GM18873 (cell line): ENCODE results near the gene OAF.
"Not testable (repeated sequence)": the region's sequence is repeated elsewhere in the genome, so short reads cannot be mapped to it uniquely, and the experiment has no call there.

ENCODE experiments used
- ATAC-seq: cut with Tn5 transposase; IDR thresholded peaks from one replicate; pipeline ENCODE4 v1.9.1; 2021; ENCODE audit warnings: mild to moderate bottlenecking, moderate library complexity, moderate number of reproducible peaks; ENCODE audit not compliant: unreplicated experiment, low FRiP score

Gene OAF

GRCh38 chr11:120236169-120237107 is 25.6 kb downstream of the OAF start:
- ATAC-seq: no peak

- ATAC-seq: no peak
Observed at GRCh38 chr11:120238968-120239620, 28.3 kb downstream of the OAF start.

GRCh38 chr11:120239713-120240640 is 29.1 kb downstream of the OAF start, which contains the start of gene POU2F3:
TSS of gene POU2F3 (plus strand) at chr11:120240140. CDS start at chr11:120240344, 204 bp downstream.
- no peak for ATAC-seq

- no peak for ATAC-seq
Observed at GRCh38 chr11:120240866-120241265, 30.0 kb downstream of the OAF start.

- ATAC-seq: no peak
Observed at GRCh38 chr11:120241277-120241676, 30.4 kb downstream of the OAF start.

DNA sequence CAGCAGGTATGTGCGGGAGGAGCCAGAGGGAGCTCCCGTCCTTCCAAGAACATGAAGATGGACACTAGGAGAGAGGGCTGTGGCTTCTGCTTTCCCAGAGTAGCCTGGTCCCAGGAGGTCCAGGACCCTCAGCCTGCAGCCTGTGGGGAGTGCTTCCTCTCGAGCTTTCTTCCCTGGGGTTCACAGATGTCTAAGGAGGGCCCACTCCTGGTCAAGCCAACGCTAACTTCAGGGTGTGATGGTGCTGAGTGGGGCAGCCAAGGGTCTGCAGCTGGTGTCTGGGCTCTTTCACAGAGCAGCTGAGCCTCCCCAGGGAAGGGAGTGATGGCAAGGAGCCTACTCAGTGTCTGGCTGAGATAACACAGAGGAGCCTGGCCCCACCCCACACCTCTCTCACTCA is 32.4 kb downstream of the OAF start:
- ATAC-seq: no peak

DNA sequence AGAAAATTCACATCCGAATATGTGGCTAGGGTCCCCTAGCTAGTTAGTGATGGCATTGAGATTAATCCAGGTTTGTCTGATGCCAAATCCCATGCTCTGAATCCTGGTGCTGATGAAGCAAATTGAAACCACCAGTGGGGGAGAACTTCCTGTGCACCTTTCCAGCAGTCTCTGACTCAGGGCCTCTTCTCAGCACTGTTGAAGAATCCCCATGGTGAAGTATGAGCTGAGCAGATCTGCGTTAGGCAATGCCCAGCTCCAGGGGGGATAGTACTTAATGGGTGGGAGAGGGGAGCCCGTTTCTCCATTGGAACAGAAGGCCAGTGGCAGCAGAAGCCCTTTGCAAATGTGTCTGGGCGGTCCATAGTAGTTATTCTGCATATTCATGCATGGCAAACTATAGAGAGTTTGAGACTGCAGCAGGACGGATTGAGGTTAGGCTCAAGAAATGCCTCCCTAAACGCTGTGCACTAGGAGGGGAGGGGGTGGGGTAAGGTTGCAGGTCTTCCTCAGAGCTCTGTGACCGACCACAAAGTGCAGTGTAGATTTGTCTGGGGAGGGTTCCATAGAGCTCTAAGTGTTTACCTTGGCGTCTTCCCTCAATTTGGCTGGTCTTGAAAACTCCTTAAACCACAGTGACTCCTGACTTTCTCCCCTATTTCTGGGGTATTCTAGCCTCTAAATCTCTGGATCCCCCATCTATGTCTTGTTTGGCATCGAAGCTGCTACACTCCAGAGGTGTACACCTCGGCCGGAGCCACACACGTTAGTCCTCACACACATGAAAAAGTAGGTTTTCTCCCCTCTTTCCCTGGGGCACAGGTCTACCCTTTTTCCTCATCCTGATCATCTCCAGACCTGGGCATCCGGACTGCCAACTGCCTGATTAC is 33.9 kb downstream of the OAF start:
- ATAC-seq: no peak

GRCh38 chr11:120245434-120245833 is 34.6 kb downstream of the OAF start:
- no peak for ATAC-seq

GRCh38 chr11:120248551-120249278 is 37.9 kb downstream of the OAF start:
- ATAC-seq: peak; percentile 55

DNA sequence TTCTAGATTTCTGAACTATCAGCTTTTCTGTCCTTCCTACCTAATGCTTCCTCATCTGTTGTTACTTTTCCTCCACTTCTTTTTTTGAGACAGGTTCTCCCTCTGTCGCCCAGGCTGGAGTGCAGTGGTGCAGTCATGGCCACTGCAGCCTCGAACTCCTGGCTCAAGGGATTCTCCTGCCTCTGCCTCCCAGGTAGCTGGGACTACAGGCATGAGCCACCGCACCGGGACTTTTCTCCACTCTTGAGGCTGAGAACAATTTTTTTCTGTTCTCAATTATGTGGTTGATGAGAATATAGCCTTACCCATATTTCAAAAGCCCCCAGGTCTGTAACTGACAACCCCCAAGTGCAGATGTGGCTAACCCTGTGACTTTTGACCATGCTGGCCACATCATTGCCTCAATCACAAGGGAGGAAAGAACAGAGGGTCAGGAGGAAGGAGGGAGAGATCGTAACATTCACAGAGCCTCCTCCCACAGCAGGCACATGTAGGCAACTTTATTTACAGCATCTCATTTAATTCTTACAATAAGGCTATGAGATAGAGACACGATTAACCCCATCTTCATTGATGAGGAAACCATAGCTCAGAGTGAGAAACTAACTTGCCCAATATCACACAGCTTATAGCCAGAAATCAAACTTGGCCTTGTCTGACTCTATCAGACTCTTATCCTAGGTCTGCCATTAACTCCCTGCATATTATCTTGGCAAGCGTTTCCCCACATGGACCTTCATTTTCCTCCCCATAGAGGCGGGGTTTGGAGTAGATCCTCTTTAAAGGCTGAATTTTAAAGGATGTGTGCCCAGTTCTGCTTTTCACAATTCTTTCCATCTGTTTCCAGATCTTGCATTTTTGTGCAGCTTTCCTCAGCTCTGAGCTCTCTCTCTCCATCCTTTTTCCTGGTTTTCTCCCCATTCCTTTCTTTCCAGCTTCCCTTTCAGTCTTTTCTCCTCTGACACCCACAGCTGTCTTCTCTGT is 38.7 kb downstream of the OAF start:
- no peak for ATAC-seq

GRCh38 chr11:120253377-120253776 is 42.5 kb downstream of the OAF start:
- not testable (repeated sequence) for ATAC-seq

DNA sequence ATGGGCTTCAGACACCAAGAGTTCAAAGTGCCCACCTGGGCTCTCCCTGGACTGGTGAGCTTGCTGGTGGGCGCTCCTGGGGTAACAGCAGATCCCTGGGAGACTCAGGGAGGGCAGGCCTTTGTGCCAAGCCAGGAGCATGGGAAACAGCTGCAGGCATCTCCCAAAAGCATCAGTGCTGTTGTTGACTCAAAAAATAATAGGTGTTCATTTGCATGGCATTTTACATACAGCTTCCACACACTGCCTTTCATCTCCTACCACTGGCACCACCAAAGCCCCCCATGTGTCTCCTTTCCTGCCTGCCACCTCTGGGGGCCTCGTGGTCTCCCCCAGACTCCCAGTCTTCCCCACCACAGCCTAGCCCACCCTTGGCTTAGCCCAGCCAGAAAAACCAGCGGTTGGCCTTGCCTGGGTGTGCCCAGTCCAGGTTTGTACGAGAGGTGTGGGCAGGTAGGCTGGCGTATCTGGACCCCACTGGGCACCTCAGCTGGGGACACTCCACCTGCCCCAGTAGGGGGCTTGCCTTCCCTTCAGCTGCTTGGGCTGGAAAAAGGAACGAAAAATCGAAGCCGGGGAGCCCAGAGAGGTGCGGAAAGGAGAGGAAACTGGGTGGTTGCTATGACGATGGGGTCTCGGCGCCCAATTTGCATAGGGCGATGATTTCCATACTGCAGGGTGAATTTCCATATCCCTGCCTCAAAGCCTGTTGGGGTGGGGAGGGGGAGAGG is 44.1 kb downstream of the OAF start:
- no peak for ATAC-seq

GRCh38 chr11:120255519-120255866 is 44.7 kb downstream of the OAF start:
- ATAC-seq: no peak

DNA sequence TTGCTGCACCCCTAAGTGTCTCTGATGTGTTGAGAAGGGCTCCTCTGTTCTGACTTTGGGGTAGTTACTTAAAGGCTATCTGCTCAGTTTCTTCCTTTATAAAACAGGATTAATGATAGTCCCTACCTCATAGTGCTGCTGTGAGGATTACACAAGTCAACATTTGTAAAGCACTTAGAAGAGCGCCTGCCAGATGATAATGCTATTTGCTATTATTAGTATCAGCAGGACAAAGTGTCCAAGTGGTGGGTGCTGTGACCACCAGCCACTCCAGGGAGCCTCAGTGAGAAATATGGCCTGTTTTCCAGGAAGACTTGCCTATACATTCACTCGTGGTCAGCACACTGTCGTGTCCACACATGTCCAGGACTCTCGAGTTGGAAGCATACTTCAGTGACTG is 45.3 kb downstream of the OAF start:
- no peak for ATAC-seq

GRCh38 chr11:120256779-120257178 is 45.9 kb downstream of the OAF start:
- no peak for ATAC-seq

GRCh38 chr11:120257346-120257745 is 46.5 kb downstream of the OAF start:
- ATAC-seq: no peak

DNA sequence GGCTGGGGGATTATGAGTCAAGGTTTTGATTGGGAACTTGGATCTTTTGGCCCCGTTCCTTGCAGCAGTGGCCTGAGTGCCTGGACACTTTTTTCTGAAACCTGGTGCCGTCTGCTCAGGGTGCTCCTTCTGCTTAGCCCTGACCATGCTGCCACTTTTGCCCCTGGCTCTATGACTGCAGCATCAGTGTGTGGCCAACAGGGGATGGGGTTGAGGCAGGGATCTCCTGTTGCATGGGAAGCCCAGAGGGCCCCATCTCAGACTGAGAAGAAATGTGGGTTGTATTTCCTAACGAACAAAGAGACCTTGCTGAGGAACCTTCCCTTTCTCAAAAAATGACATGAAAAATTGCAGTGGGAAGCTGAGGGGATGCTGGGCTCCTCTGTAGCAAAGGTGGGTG is 47.8 kb downstream of the OAF start:
- ATAC-seq: no peak
